ENCODE measurements around the gene SDCCAG8.

The SDCCAG8 gene

GRCh38 chr1:243477731-243478290 is 222.0 kb downstream of the SDCCAG8 start:
- no peak for DNase-seq (ENCODE audit: extremely low read depth in 1 of 2, low read depth in 1 of 2)

DNA sequence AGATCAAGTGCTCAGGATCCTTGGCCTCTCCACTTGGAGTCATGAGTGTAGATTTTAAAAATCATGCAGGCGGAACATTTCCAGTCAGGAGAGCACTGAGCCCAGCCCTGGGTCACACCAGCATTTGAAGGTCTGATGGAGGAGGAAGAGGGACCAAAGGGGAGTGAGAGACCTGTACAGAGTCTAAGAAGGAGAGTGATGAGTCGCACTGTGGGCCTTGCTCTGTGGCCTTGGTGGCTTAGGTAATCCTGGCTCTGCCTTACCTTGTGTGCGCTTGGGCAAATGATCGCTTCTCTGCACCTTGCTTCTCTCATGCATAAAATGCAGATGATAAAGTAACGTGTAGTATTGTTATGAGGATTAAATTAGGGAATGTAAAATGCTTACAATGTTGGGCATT is 225.3 kb downstream of the SDCCAG8 start:
- DNase-seq (ENCODE audit: extremely low read depth in 1 of 2, low read depth in 1 of 2), result no peak

DNA sequence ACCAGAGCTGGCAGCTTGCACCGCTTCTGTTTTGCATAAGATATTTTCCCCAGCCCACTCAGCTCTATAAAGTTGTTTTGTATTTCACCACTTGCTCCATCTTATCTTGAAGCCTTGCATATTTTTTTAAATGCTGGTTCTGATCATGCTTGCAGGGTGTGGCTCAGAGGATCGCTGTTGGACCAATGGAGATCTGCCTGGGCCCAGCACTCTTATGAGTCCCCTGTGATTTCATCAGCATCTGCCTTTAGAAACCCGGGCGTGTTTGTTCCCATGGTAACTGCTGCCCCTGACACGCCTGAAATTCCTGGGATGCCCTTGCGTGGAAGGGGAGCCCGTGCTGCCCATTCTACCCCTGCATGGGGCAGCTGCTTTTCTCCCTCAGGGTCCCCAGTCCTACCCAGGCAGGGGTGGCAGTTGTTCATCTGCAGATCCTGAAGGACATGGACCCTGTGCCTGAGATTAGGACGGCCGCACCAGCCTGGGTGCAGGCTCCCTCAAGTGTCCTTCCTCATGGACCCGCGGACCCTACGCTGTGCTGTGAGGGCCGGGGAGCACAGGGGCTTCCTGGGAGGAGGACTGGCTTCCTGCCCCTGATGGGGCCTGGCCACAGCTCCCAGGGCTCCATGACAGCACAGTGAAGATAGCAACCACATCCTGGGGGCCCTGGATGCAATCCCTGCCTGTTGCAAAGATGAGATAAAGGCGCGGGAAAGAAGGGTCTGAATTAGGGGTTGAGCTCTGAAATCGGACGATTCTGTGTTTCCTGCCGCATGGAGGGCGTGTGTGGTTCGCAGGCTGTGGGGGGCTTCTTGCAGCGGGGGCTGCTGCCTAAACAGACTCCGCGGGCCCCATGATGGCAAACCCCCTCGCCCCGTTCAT is 226.5 kb downstream of the SDCCAG8 start:
- DNase-seq (ENCODE audit: extremely low read depth in 1 of 2, low read depth in 1 of 2), result no peak

DNA sequence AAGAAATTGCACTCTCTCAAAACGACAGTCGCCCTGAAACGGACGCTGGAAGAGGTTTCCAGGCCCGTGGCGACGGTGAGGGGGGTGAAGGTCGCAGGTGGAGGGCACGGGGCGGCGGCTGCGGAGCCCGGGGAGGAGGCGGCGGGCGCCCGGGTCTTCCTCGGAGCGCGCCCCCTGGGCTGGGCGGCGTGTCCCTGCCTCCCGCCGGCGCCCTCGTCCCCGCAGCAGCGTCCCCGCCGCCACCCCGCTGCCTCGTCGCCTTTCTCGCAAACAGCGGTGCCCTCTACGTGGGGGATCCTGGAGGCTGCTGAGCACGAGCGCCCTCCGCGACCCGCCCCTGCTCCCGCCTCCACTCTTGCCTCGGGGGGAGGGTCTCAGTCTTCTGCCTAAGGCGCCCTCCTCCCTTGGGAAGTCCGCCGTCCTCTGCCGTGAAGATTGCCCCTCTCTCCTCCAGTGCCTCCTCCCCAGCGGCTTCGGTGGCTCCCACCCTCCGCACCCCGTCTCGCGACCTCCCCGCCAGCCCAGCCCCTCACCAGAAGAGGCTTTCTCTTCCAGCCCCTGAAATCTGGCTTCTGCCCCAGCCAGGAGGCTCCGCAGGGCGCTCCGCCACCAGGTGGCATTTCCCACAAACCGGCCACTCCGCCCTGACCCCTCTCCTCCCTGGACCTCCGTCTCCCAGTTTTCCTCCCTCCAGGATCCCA is 227.4 kb downstream of the SDCCAG8 start:
- DNase-seq (ENCODE audit: extremely low read depth in 1 of 2, low read depth in 1 of 2), result peak in 1 of 2 donors; percentile 6

DNA sequence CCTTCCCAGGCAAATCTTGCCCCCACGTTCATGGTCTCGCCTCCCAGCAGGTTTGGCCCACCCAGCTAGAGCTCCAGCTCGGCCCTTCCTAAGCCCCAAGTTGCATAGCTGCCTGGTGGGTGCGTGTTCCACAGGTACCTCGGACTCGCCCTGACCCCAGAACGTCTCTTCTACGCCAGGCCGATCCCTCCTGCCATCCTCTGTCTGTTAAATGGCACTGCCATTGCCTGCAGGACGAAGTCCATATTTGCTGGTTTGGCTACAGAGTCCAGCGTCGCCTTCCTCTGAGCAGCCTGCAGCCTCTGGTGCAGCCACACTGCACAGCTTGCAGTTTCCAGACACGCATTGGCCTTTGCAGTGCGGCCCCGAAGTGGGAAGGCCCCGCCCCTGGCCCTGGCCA is 228.1 kb downstream of the SDCCAG8 start:
- no peak for DNase-seq (ENCODE audit: extremely low read depth in 1 of 2, low read depth in 1 of 2)

GRCh38 chr1:243487036-243487648 is 231.3 kb downstream of the SDCCAG8 start:
- no peak for DNase-seq (ENCODE audit: extremely low read depth in 1 of 2, low read depth in 1 of 2)

- DNase-seq (ENCODE audit: extremely low read depth in 1 of 2, low read depth in 1 of 2), result no peak
Observed at GRCh38 chr1:243487649-243488227, 231.9 kb downstream of the SDCCAG8 start.

- DNase-seq (ENCODE audit: extremely low read depth in 1 of 2, low read depth in 1 of 2), result no peak
Observed at GRCh38 chr1:243488459-243489157, 232.8 kb downstream of the SDCCAG8 start.

DNA sequence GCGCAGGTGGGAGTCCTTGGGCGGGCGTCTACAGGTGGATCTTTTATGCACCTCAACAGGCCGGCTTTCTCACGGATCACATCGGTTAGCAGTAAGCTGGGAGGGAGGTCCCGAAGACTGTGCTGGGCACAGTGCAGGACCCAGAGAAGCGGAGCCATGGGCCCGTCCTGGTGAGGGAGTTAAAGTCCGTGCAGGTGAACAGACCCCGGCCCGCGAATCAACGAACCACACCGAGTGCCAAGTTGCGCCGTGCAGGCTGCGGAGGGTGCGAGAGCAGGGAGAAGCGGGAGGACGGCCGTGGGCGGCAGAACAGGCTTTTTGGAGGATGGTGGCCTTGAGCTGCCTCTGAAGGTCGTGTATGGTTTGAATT is 233.3 kb downstream of the SDCCAG8 start:
- no peak for DNase-seq (ENCODE audit: extremely low read depth in 1 of 2, low read depth in 1 of 2)

DNA sequence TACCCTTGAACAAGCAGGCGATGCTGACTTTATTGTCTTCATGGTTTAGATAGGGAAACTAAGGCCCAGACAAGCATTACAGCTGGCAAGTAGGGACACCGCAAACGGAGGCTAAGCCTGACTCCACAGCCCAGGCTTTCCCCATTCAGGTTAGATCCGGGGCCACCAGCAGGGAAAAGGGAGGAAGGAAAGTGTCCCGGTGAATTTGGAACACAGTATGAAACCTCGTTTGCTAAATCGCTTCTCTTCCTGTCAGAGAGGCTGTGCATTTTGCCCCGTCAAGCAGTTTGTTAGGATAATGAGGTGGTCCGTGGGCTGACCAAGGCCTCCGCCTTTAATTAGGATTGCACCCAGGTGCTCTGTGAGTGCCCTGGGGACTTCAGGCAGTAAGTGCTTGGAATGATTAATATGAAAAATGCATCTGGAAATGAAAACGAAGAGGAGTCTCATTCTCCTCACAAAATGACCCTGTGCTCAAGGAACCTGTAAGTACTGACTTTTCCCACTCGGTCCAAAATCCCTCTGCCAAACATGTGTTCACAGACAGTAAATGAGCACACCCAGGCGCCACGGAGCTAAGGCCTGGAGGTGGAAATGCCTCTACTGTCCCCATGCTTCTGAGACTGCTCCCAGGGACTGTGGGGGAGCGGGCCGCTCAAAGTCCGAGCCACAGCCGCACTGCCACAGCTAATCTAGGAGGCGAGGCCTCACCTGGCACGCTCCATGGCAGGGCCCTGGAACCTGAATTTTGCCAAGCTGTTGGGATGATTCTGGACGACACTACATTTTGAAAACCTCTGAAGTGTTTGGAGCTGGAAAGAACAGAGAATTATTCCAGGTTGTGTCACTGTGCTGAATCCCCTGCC is 234.1 kb downstream of the SDCCAG8 start:
- no peak for DNase-seq (ENCODE audit: extremely low read depth in 1 of 2, low read depth in 1 of 2)

- no peak for DNase-seq (ENCODE audit: extremely low read depth in 1 of 2, low read depth in 1 of 2)
Observed at GRCh38 chr1:243490748-243491686, 235.2 kb downstream of the SDCCAG8 start.

DNA sequence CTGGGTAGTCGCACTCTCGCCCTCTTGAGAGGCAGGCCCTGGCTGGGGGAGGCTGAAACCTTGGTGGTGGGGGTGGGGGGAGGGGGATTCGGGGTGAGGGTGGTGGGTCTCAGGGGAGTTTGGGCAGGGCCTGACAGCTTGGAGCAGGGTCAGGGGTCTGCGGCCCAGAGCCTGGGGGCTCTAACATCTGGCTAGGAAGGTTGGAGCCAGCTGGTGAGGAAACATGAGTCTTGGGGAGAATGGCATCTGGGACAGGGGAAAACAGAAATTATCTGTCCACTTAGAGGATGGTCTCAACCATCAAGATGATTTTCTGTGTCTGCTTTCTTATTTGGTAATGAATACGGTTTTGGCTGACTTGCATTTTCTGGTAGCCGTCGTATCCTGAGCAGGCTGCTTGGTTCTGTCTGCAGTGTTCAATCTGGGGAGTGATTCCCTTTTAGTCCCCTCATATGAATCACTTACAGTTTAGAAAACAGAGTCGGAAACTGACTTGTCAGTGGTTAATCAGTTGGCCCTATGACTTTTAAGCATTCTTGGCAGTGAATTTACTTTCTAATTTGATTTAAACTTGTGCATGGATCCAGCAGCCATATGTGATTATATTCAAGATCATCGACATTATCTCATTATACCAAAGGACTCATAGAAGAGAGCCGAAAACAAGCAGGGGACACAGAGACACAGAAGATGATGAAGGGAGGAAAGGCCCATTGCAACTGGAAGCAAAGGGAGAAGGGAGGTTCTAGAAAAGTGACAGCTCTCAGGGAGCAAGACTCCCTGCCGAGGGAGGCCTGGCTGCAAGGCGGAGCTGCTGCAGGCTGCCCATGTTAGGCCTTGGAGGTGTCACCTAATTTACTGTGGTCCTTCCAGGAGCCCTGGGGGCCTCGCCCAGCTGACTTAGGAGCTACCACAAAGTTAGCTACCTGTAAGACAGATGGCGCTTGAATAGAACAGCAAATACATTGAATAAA is 237.6 kb downstream of the SDCCAG8 start:
- DNase-seq (ENCODE audit: extremely low read depth in 1 of 2, low read depth in 1 of 2), result no peak

DNA sequence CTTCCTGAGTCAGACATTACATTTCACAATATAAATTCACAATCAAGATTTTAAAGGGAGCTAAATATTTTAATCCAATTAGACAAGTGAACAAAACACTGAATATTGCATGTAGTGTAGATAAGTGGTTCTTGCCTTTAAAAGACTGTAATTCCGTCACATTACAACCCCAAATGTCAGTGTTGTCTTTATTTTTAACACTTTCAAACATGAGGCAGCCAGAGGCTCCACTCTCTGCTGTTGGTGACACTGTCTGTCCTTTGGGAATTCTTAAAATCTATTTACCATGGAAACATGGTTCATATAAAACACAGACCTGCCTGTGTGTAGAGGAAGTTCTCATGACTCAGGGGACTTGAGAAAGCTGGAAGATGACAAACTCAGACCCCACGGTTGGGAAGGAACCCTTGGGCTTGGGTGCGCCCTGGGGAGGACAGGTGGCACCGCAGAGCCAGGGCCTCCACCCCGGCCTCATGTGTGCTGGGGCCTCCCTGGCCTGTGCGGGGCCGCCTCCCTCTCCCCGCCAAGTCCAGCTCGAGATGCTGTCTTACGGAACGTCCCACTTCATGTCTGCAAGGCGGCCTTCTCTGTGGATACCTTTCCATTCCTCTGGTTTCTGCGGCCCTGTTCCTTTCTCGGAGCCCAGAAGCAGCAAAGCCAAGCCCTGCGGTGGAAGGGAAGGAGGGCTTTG is 239.0 kb downstream of the SDCCAG8 start:
- no peak for DNase-seq (ENCODE audit: extremely low read depth in 1 of 2, low read depth in 1 of 2)

DNA sequence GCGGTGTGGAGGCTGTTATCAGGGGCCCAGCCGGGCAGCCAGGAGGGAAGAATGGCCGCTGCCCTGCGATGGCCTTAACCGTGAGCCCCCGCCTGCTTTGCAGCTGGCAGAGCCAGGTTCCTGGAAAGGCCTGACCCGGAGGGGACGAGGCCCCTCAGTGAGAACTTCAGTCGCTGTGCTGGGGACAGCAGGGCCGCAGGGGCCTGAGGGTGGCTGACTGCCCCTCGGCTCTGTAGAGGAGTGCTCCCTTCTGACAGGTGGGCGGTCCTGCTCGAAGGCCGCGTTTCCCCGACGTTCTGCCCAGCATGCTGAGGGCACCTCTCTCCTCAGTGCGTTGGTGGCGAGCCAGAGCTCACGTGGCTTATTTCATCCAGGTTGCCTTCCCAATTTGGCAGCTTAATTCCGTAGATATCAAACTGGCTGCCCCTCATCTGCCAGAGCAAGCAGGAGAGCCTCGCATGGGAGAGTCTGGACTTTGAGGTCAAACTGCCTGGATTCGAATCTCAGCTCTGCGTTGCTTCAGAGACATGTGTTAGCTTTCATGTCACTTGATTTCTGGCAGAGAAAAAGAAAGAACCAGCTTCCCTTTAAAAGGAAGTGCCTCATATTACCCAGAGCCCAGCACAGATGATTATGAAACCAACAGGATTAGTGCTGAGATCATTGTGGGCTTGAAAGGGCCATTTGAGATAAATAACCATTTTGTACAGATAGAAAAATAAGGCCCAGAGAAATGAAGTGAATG is 239.8 kb downstream of the SDCCAG8 start:
- no peak for DNase-seq (ENCODE audit: extremely low read depth in 1 of 2, low read depth in 1 of 2)

- no peak for DNase-seq (ENCODE audit: extremely low read depth in 1 of 2, low read depth in 1 of 2)
Observed at GRCh38 chr1:243496187-243496646, 240.4 kb downstream of the SDCCAG8 start.

- DNase-seq (ENCODE audit: extremely low read depth in 1 of 2, low read depth in 1 of 2), result no peak
Observed at GRCh38 chr1:243496806-243497205, 241.0 kb downstream of the SDCCAG8 start.

Data from stimulated activated CD8-positive, alpha-beta memory T cell treated with anti-CD3 and anti-CD28 coated beads, Interleukin-7, amount 100 ng/mL, for 48 hours (primary cell).